Progenitor cell of endocrine pancreas (in vitro differentiated cells): ENCODE results near the gene ACOX3. TPM values are rescaled to one million over a fixed set of nuclear protein-coding genes. Genes with fewer than 3 reads are reported as not detected.

ENCODE experiments used
- DNase-seq: peaks from one replicate; pipeline ENCODE4 v3.0.0; 2021; ENCODE audit warnings: low spot score; ENCODE audit not compliant: unreplicated experiment
- H3K27ac Mint-ChIP-seq: 2 replicates; pipeline ENCODE4 v1.8.0; 2021; ENCODE audit warnings: mild to moderate bottlenecking, moderate library complexity, mixed read lengths
- H3K27me3 Mint-ChIP-seq: 2 replicates; pipeline ENCODE4 v1.8.0; 2021; ENCODE audit warnings: mixed read lengths
- H3K36me3 Mint-ChIP-seq: 2 replicates; pipeline ENCODE4 v1.8.0; 2022; ENCODE audit warnings: mixed read lengths; ENCODE audit not compliant: insufficient read depth
- H3K4me1 Mint-ChIP-seq: 2 replicates; pipeline ENCODE4 v1.8.0; 2021; ENCODE audit warnings: low read depth, mixed read lengths
- H3K4me3 Mint-ChIP-seq: 2 replicates; pipeline ENCODE4 v1.8.0; 2021; ENCODE audit warnings: low read depth, mild to moderate bottlenecking, moderate library complexity, mixed read lengths
- H3K9me3 Mint-ChIP-seq: 2 replicates; pipeline ENCODE4 v1.8.0; 2021; ENCODE audit warnings: low read depth, mixed read lengths
- total RNA-seq: library from RNA; stranded (reverse); gene quantifications from 2 replicates; pipeline ENCODE4 v1.2.1, GENCODE V29; 2021
- TF ChIP-seq, protein P1 (sequence below): fragments of 200-600 bp; sonication (generic); IDR thresholded peaks from one replicate; pipeline ENCODE4 v1.5.0; 2021; ENCODE audit warnings: antibody characterized with exemption, mild to moderate bottlenecking; ENCODE audit not compliant: unreplicated experiment

The ACOX3 gene
- total RNA-seq, 1 donor from 2014 or later: 22.6 TPM

DNA sequence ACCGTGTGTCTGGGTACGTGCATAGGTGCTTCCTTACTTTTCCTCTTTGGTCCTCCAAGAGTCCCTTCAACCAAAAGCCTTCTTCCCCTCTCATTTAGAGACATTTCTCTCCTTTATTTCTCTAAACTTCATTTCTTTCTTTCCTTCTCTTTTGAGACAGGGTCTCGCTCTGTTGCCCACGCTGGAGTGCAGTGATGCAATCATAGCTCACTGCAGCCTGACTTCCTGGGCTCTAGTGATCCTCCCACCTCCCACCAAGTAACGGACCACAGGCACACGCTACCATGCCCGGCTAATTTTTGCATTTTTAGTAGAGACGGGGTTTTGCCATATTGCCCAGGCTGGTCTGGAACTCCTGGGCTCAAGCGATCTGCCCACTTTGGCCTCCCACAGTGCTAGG lies 42.2 kb downstream of the ACOX3 start:
- Mint-ChIP-seq H3K27me3 (no peaks in the 10 kb centered on the region), H3K4me3 (no peak overlapping the region), H3K27ac (peak overlapping the region; percentile 49), H3K36me3 (peaks cover 6% of the 10 kb centered on the region), H3K4me1 (peaks cover 10% of the 10 kb centered on the region), H3K9me3 (no peaks in the 10 kb centered on the region)
- TF ChIP-seq, protein P1, sequence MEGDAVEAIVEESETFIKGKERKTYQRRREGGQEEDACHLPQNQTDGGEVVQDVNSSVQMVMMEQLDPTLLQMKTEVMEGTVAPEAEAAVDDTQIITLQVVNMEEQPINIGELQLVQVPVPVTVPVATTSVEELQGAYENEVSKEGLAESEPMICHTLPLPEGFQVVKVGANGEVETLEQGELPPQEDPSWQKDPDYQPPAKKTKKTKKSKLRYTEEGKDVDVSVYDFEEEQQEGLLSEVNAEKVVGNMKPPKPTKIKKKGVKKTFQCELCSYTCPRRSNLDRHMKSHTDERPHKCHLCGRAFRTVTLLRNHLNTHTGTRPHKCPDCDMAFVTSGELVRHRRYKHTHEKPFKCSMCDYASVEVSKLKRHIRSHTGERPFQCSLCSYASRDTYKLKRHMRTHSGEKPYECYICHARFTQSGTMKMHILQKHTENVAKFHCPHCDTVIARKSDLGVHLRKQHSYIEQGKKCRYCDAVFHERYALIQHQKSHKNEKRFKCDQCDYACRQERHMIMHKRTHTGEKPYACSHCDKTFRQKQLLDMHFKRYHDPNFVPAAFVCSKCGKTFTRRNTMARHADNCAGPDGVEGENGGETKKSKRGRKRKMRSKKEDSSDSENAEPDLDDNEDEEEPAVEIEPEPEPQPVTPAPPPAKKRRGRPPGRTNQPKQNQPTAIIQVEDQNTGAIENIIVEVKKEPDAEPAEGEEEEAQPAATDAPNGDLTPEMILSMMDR: no peak
- no peak for DNase-seq

DNA sequence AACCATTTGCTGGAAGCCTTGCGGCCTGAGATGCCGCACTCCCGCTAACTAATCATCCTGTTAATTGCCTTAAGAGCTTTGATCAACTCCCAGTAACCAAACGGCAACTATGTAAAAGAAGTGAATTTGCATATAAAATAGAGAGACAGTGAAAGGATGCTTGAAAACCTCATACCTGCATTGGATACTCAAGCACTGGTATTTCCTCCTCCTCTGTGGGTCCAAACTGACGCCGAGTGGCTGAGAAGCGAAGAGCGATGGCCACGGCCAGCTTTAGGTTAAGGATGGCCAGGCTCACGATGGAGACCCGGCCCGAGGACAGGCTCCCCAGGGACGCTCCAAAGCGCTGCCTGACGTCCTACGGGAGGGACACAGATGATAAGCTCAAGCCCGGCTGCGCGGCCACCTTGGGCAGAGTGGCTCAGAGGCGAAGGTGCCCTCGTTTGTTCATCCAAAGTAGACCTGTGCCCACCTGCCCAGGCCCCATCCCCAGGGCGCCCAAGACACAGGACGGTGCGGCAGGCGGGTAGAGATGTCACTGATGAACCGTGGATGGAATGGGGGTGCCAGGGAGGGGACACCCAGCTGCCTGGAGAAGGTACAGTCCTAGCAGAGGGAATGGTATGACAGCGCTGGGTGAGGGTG lies 43.6 kb downstream of the ACOX3 start:
- Mint-ChIP-seq H3K27ac (no peak overlapping the region), H3K4me1 (peaks cover 11% of the 10 kb centered on the region), H3K9me3 (no peaks in the 10 kb centered on the region), H3K4me3 (no peak overlapping the region), H3K27me3 (no peaks in the 10 kb centered on the region), H3K36me3 (peaks cover 4% of the 10 kb centered on the region)
- no peak for DNase-seq
- TF ChIP-seq, protein P1: no peak

DNA sequence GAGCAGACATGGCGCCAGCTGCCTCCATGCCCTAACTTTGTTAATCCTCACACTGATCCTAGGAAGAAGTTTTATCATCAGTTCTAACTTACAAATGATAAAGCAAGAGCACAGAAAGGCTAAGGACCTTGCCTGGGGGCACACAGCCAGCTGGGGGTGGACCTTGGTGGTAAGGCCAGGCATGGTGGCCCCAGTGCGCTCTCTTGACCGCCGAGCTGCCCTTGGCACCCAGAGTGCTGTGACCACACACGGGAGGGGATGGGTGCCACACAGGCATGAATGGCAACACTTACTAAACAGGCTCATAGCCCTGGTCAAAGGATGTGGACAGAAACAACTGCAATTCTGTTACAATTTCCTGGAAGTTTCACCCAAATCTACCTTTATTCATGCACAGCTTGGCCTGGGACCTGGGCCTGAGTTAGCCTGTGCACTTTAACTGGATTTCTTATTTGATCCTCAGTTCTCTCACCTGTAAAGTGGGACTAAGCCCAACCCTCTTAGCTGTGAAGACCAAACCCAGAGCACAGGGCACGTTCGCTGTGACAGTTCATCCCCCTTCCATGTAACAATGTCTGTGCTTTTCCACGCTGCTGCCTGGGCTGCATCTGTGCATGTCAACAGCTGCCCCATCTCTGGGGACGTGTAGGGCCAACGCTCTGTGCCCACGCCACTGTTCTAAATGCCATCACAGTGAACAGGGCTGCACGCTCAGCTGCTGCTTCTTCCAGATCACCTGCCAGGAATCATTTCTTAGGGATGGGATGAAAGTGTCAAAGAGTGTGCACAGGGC lies 44.8 kb downstream of the ACOX3 start:
- Mint-ChIP-seq H3K27me3 (no peaks in the 10 kb centered on the region), H3K9me3 (no peaks in the 10 kb centered on the region), H3K4me3 (no peak overlapping the region), H3K27ac (no peak overlapping the region), H3K4me1 (peaks cover 11% of the 10 kb centered on the region), H3K36me3 (peaks cover 7% of the 10 kb centered on the region)
- TF ChIP-seq, protein P1: no peak
- no peak for DNase-seq

DNA sequence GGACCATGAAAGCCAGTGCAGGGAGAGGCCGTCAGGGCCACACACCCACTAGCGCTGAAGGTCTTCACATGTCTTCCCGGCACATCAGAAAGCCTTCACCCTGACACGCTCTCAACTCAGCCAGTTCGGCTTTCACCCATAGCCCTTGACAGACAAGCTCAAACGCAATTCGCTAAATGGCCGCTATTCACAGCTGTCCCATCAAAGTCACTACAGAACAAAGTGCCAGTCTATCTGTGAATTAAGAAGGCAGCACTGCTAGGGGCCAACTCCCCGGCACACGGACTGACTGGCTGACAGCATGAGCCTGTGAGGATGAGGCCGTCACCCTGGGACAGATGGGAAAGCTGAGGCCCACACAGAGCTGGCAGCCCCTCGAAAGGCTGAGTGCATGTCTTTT lies 45.7 kb downstream of the ACOX3 start:
- TF ChIP-seq, protein P1: no peak
- H3K27me3 Mint-ChIP-seq: no peaks in the 10 kb centered on the region
- DNase-seq: no peak
- H3K9me3 Mint-ChIP-seq: no peaks in the 10 kb centered on the region
- peaks cover 11% of the 10 kb centered on the region for H3K4me1 Mint-ChIP-seq
- no peak overlapping the region for H3K27ac Mint-ChIP-seq
- H3K4me3 Mint-ChIP-seq: no peak overlapping the region
- H3K36me3 Mint-ChIP-seq: peaks cover 9% of the 10 kb centered on the region

DNA sequence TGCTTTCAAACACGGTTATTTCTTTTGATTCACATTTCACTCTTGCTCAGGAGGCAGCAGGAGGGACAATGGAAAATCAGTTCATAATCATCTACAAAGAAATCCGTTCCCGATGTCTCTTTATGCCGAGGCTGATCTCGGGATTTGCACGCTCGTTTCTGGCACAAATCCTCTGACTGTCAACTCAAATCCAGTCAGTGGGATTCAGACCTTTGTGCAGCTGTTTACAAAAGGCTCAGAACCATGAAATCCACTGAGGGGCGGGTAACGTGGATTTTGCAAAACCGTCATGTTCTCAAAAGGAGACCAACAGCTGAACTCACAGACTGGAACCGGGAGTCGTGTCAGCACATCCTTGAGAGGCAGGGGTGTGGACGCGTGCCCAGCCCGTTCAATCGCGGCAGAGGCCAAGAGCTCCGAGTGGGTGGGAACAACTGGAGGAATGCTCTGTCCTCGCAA lies 46.4 kb downstream of the ACOX3 start:
- Mint-ChIP-seq H3K4me3 (no peak overlapping the region), H3K4me1 (peaks cover 11% of the 10 kb centered on the region), H3K27me3 (no peaks in the 10 kb centered on the region), H3K9me3 (no peaks in the 10 kb centered on the region), H3K36me3 (peaks cover 9% of the 10 kb centered on the region), H3K27ac (peak overlapping the region; percentile 84)
- no peak for DNase-seq
- TF ChIP-seq, protein P1: no peak
